Mesodermal cell (in vitro differentiated cells): ENCODE results near the gene CNTNAP3B.
"Not testable (repeated sequence)": the region's sequence is repeated elsewhere in the genome, so short reads cannot be mapped to it uniquely, and the experiment has no call there.

Experiments used
- H3K27ac ChIP-seq: 2 replicates; pipeline ENCODE4 v1.7.0; 2013; ENCODE audit warnings: mild to moderate bottlenecking, low read depth, low read length, moderate library complexity; ENCODE audit not compliant: severe bottlenecking
- H3K36me3 ChIP-seq: 2 replicates; pipeline ENCODE4 v1.7.1; 2013; ENCODE audit warnings: mild to moderate bottlenecking, low read length, moderate library complexity; ENCODE audit not compliant: control insufficient read depth, insufficient read depth
- H3K4me1 ChIP-seq: one replicate; pipeline ENCODE4 v1.7.1; 2013; ENCODE audit warnings: mild to moderate bottlenecking, low read length; ENCODE audit not compliant: insufficient read depth, control insufficient read depth, poor library complexity, severe bottlenecking
- H3K4me3 ChIP-seq: 2 replicates; pipeline ENCODE4 v1.7.0; 2013; ENCODE audit warnings: low read length, control low read depth, mild to moderate bottlenecking; ENCODE audit not compliant: insufficient read depth, poor library complexity, severe bottlenecking; ENCODE audit errors: extremely low read depth
- H3K9me3 ChIP-seq: 2 replicates; pipeline ENCODE4 v1.7.1; 2013; ENCODE audit warnings: mild to moderate bottlenecking, low read length, moderate library complexity; ENCODE audit not compliant: control insufficient read depth
- WGBS, 2 experiments: methylation state at CpG; one replicate each; pipeline ENCODE4 v1.1.5; 2013; ENCODE audit warnings: missing lambda C conversion rate in 2 of 2; ENCODE audit not compliant: insufficient coverage in 2 of 2; 5-methylcytosine and 5-hydroxymethylcytosine counted together

CNTNAP3B gene

DNA sequence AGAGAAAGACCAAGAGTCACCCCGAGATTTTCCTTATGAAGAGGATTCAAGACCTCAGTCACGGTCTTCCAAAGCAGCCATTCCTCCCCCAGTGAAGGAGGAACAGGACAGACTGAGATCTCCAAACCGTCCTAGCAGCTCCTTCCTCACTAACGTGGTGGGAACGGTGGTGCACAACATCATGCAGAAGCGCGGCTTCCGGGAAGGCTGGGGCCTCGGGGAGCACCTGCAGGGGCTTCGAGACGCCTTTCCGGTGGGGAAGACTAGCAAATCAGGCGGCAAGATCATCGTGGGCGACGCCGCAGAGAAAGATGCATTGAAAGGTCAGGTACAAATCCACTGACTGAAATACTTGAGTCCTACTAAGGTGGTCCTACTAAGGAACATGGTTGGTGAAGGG is 154.3 kb downstream of the CNTNAP3B start:
- H3K4me1 ChIP-seq, H3K4me3 ChIP-seq, H3K27ac ChIP-seq, H3K9me3 ChIP-seq, H3K36me3 ChIP-seq: not testable (repeated sequence)
- WGBS, 2 experiments: no CpG with 5 or more reads among the region's 17 CpGs

DNA sequence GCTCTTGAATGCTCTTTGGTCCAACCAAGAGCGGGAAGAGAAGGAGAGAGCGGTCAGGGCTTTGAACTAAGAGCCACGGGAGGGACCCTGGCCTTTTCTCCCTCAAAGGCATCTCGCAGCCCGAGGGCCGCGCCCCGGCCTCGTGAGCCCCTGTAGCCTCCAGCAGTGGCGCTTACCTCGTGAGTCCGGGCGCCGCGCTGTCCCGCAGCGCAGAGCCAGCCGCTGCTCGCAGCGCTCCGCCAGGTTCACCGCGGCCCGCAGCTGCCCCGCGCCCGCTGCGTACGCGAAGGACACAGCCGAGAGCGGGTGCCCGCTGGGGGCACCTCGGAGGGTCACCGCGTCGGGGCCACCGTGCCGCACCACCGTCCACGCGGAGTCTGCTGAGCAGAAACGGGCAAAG is 176.2 kb downstream of the CNTNAP3B start:
- H3K4me3 ChIP-seq, H3K4me1 ChIP-seq, H3K9me3 ChIP-seq, H3K27ac ChIP-seq, H3K36me3 ChIP-seq: not testable (repeated sequence)
- 89 to 91% methylated on average over 16 to 22 of the region's 43 CpGs for WGBS, 2 experiments

DNA sequence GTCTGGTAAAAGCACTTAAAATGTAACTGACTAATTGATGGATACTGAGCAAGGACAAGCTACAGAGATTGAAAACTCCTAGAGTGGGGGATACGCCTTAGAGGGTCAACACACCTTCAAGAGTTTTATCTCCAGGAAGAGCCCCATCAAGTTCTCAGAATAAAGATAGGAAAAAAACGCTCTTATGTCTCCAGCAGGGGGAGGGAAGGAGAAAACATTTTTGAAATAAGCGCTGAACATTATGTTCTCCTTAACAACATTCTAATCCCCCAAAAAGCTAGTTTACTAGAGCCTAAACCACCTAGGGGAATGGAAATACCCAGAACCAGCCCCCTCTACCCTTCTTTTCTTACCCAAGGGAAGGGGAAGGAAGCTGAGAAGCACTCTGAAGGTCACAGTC is 187.5 kb downstream of the CNTNAP3B start:
- not testable (repeated sequence) for H3K27ac ChIP-seq, H3K36me3 ChIP-seq, H3K9me3 ChIP-seq, H3K4me1 ChIP-seq, H3K4me3 ChIP-seq
- no CpG with 5 or more reads among the region's 3 CpGs for WGBS, 2 experiments

DNA sequence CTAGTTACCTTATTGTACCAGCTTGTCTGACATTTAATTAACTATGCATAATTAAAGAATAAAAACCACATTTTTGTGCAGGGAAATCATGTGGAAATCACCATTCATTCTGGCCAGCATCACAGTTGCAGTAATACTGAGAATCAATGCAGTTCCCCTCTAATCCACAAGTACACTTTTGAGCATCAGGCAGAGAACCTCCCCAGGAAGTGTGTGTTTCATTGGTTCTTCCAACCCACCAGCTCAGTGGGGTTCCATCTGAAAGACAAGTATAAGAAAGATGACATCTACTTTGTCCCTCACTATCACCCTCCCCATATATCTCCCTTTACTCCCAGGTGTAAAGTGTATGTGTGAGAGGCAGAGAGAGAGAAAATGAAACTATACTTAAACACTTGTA is 191.1 kb downstream of the CNTNAP3B start:
- not testable (repeated sequence) for H3K36me3 ChIP-seq, H3K27ac ChIP-seq, H3K9me3 ChIP-seq, H3K4me3 ChIP-seq, H3K4me1 ChIP-seq

DNA sequence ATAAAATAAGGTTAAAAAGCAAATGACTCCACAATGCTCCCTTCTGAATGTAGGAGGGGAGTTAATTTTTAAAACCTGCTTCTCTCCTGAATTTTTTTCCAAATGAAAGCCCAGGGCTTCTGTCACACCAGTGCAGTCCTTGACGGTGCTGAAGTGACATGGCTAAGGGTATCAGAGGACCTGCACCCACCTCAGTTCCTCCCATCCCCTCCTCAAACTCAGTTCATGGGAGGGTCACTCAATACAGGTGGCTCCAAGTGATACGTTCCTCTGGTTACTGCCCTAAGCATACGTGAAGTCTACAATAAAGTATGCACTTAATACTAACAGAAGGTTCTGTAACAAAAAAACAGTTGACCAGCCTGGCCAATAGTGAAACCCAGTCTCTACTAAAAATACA is 193.5 kb downstream of the CNTNAP3B start:
- no CpG with 5 or more reads among the region's 3 CpGs for WGBS, 2 experiments
- not testable (repeated sequence) for H3K4me1 ChIP-seq, H3K4me3 ChIP-seq, H3K36me3 ChIP-seq, H3K9me3 ChIP-seq, H3K27ac ChIP-seq

DNA sequence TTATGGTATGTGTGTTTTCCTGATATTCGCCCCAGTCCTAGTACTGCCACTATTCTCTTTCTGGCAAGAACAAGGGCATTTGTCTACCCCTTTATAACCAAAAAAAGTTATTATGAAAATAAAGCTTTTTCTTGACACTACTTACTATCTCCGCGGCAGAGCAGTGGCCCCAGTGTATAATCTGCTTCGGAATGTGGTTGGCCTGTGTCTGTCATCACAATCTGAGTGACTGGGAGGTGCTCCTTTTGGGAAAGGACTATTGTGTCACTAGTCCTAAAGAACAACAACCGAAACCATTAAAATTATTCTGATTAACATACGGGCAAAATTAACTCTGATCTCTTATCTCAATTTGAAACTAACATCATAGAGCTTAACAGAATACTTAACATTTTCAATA is 200.1 kb downstream of the CNTNAP3B start:
- WGBS, 2 experiments: no CpG with 5 or more reads among the region's 6 CpGs

DNA sequence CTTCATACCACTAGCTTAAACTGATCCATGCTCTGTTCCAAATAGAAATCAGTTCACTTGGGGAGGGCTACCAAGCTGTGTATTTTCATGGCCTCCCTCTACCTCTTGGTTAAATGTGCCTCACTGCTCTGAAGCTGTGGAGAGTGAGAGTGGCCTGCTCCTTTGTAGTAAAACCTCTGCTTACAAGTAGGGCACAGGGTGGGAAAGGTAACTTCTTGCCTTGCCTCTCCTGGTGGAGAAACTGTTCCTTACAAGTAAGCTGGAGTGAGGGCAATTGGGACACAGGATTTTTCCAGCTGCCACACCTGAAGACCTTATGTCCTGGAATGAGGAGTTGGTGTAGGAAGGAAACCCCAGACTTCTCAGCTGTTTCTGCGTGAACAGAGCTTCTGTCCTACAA is 211.9 kb downstream of the CNTNAP3B start:
- not testable (repeated sequence) for H3K9me3 ChIP-seq, H3K27ac ChIP-seq, H3K4me3 ChIP-seq, H3K4me1 ChIP-seq, H3K36me3 ChIP-seq
- no CpG with 5 or more reads among the region's 1 CpG for whole genome bisulfite sequencing, 2 experiments

More for the DNA sequence above, 200.1 kb downstream of the CNTNAP3B start:
- not testable (repeated sequence) for H3K4me3 ChIP-seq, H3K9me3 ChIP-seq, H3K4me1 ChIP-seq, H3K36me3 ChIP-seq, H3K27ac ChIP-seq

DNA sequence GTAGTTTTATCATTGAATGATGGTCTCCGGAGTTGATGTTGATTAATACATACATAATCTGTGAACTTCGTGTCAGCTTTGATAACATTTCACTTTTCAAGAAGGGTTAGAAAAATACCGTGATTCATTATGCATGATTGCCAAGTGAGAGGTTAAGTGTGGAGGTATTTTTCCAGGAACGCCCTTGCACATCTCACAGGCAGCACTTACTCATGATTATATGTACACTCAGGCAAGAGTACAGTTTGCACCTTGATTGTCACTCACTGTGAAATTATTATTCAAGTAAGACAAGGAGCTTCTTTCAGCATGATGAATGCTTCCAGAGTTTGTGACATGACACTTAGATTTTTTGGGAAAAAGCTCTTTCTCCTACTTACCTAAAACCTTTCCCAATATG is 223.7 kb downstream of the CNTNAP3B start:
- H3K36me3 ChIP-seq, H3K9me3 ChIP-seq, H3K4me3 ChIP-seq, H3K4me1 ChIP-seq, H3K27ac ChIP-seq: not testable (repeated sequence)
- WGBS, 2 experiments: no CpG with 5 or more reads among the region's 4 CpGs

DNA sequence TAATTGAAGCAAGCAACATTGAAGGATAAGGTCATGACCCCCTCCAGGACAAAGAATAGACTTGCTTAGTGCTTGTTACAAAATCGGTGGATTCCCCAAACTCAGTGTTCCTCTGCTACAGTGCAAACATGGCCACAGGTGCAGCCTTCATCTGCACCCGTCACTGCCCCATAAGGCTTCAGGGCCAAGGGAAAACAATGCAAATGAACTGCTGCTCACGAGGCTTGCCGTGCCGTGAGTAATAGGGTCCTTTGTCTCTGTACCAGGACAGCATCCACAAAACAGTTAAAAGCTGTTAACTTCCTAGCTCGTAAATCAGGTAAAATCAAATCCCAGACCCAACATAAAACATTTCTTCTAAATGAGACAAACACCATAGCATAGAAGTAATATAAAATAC is 226.5 kb downstream of the CNTNAP3B start:
- H3K36me3 ChIP-seq, H3K4me1 ChIP-seq, H3K4me3 ChIP-seq, H3K9me3 ChIP-seq, H3K27ac ChIP-seq: not testable (repeated sequence)
- WGBS, 2 experiments: no CpG with 5 or more reads among the region's 6 CpGs

DNA sequence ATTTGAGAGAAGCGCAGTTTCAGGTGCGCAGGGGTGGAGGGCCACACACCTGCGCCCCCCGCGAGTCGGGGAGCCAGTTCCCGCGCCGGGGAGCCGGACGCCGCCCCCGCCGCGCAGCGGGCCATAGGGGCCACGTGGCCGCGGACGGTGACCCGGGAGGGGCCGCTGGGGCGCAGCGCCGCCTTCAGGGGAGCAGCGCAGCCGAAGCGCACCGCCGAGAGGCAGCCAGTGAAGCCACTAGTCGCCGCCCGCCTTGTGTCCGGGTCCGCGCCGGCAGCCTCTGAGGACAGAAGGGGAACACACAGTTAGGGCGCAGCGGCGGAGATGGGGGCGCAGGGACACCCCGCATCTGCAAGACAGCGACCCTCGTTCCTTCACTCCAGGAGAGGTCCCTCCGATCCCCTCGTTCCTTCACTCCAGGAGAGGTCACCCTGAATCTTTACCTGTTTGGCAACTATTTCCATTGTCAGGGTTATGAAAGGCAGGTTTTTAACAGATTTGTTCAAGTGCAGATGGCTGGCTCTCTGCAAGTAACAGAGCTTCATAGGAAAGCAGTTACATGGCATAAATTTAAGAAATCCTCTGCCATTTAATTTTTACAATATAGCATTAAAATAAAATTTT is 230.4 kb downstream of the CNTNAP3B start:
- H3K4me3 ChIP-seq, H3K9me3 ChIP-seq: not testable (repeated sequence)
- WGBS, 2 experiments: no CpG with 5 or more reads among the region's 46 CpGs

DNA sequence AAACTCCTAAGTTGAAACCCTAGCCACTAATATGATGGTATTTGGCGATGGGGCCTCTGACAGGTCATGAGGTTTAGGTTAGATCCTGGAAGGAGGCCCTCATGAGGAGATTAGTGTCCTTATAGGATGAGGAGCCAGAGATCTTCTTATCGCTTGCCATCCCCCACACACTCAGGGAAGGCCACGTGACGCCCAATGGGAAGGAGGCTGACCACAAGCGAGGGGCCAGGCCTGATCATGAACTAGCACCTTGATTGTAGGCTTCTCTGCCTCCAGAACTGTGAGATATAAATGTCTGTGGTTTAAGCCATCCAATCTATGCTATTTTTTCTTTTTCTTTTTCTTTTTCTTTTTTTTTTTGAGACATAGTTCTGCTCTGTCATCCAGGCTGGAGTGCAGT is 254.7 kb downstream of the CNTNAP3B start:
- H3K36me3 ChIP-seq, H3K9me3 ChIP-seq, H3K4me3 ChIP-seq, H3K27ac ChIP-seq, H3K4me1 ChIP-seq: not testable (repeated sequence)
- WGBS, 2 experiments: no CpG with 5 or more reads among the region's 5 CpGs

More for the DNA sequence above, 230.4 kb downstream of the CNTNAP3B start:
- not testable (repeated sequence) for H3K4me1 ChIP-seq, H3K36me3 ChIP-seq, H3K27ac ChIP-seq

DNA sequence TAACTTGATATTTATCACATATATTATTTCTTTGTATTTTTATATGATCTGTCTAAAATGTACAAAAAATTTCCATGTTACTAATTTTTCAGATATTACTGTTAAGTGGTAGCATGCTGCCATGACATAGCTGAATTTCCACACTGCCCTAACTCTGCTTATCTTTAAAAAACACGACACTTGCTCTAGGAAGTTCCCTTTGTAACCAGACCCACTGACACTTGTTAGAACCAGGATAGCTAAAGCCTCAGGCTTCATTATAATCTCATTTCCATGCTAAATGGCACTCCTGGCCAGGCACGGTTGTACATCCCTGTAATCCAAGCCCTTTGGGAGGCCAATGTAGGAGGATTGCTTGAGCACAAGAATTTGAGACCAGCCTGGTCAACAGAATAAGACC is 273.8 kb downstream of the CNTNAP3B start:
- not testable (repeated sequence) for H3K36me3 ChIP-seq, H3K4me1 ChIP-seq, H3K27ac ChIP-seq, H3K4me3 ChIP-seq, H3K9me3 ChIP-seq
- WGBS, 2 experiments: no CpG with 5 or more reads among the region's 2 CpGs
